RWPE1 (cell line): ENCODE results near the gene PARD6B.

Source experiments
- CTCF ChIA-PET: fragments of 350-600 bp; sonication (Branson Sonifier 250); formaldehyde crosslinking; extraction: SDS; loops from one replicate; lab custom pipeline; 2021; lab: Yijun Ruan, JAX
- POLR2A ChIA-PET: fragments of 400-600 bp; formaldehyde crosslinking; extraction: SDS; loops from one replicate; lab custom pipeline; 2020; ENCODE audit warnings: antibody characterized with exemption; ENCODE audit not compliant: low non-redundant PET; lab: Yijun Ruan, JAX
- DNase-seq: peaks from one replicate; pipeline ENCODE4 v3.0.0; 2012; ENCODE audit warnings: low spot score
- H3K27ac ChIP-seq: fragments of 450-650 bp; 2 replicates; pipeline ENCODE4 v1.5.1; 2017
- CTCF ChIP-seq: fragments of 450-650 bp; conservative IDR thresholded peaks from 2 replicates; pipeline ENCODE4 v1.5.1; 2017; ENCODE audit warnings: low read depth, mild to moderate bottlenecking

Gene PARD6B

DNA sequence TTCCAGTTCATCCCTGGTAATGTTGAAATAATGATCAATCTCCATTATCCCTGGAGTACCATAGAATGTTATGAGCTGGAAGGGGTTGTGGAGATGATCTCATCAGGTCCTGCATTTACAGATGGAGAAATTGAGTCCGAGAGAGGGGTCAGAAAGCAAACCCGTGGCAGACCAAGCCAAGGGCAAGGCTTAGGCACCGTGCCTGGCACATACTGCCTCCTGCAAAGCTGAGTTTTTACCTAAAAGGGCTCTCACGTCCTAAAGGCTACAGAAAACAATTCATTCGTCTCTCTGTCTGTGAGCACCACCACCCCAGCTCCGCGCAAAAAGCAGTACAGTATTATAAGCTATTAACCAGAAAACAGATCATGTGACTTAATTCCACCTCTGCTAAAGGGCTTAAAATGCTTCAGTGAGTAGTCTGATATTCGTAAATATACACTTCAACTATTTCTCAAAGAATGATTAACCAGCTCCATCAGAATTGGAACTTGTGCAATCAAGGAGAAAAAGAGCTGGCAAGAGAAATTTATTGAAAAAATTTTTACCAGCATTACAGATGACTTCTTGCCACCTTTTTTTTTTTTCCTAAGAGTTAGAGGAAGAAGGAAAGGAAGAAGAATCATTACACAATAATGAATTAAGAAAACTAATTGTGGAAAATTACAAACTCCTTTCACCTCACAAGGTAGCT is 3.4 kb upstream of the PARD6B start:
- DNase-seq: no peak
- no peak for TF ChIP-seq CTCF

DNA sequence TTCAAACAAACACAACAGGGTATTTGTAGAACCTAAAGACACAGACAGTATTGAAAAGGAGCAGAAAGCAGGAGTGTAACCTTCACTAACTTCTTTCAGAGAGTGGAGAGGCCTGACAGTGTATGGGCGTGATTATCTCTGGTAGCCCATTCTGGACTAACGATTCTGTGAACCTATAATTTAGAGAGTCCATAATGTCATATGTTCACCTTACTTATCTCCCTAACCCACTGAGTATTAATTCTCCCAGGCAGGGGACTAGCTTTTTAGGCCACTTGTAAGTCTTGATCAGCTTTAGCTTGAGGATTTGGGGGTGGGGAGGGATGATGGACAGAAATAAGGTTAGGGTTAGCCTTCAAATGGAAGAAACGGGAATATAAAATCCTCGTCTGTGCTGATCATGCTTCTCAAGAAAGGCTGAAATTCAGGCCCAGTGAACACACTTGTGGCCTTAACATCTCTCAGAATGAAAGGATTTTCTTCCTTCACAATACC is 2.8 kb upstream of the PARD6B start:
- peak overlapping the region; percentile 70 for H3K27ac ChIP-seq
- ChIA-PET CTCF (interaction anchor here (0.5 to 1.2 kb wide), 2 partner anchors 17 to 22 kb away, joined by 3 to 8 read pairs; no protein-coding TSS in a partner anchor), POLR2A (interaction anchor here (0.5 kb wide), 1 partner anchor 56 kb away, joined by 3 read pairs; no protein-coding TSS in a partner anchor)
- no peak for DNase-seq
- TF ChIP-seq CTCF: no peak

More for the DNA sequence above, 3.4 kb upstream of the PARD6B start:
- ChIA-PET POLR2A (no interaction called here), CTCF (interaction anchor here (1.2 kb wide), 1 partner anchor 22 kb away, joined by 3 read pairs; no protein-coding TSS in a partner anchor)
- no peak overlapping the region for H3K27ac ChIP-seq

DNA sequence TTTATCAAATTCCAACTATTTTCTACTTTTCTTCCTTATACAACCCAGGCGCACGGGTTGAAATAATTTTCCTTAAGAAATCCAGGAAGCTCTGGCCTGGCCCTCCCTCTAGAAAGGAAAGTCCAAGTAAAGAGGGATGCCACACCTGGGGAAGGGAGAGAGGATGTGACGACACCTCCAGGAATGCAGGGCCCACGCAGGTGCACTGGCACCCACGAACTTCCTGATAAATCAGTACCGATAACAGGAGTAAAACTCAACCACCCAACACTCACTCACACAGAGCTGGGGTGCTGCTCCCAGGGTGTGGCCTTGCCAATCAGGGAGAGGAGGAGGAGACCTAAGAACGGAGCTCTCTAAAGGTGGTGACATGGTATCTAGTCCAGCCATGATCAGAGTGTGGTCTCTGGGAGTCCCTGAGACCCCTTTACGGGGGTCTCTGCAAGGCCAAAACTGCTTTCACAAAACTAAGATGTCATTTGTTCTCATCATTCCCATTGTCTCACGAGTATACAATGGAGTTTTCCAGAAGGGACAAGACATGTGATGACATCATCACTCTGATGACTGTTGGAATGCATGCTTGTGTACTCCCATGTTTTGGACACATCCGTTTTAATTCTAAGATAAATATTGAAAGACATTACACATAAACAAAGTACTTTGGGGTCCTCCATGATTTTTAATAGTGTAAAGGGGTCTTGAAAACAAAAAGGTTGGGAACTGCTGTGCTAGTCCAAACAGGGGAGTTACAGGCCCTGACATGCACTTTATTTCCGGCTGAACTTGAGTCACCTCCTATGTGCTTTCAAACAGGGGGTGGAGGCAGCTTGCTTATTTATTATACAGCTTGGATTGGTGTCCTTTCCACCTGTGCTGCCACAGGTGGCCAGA is 2.2 kb upstream of the PARD6B start:
- TF ChIP-seq CTCF: no peak
- peak overlapping the region; percentile 79 for H3K27ac ChIP-seq
- POLR2A ChIA-PET: interaction anchor here (0.5 to 0.7 kb wide), 3 partner anchors 11 to 580 kb away, joined by 3 to 5 read pairs (median 4); no protein-coding TSS in a partner anchor
- CTCF ChIA-PET: interaction anchor here (0.5 to 1.5 kb wide), 4 partner anchors 16 to 219 kb away, joined by 3 to 8 read pairs (median 4); no protein-coding TSS in a partner anchor
- peak; percentile 95 for DNase-seq

DNA sequence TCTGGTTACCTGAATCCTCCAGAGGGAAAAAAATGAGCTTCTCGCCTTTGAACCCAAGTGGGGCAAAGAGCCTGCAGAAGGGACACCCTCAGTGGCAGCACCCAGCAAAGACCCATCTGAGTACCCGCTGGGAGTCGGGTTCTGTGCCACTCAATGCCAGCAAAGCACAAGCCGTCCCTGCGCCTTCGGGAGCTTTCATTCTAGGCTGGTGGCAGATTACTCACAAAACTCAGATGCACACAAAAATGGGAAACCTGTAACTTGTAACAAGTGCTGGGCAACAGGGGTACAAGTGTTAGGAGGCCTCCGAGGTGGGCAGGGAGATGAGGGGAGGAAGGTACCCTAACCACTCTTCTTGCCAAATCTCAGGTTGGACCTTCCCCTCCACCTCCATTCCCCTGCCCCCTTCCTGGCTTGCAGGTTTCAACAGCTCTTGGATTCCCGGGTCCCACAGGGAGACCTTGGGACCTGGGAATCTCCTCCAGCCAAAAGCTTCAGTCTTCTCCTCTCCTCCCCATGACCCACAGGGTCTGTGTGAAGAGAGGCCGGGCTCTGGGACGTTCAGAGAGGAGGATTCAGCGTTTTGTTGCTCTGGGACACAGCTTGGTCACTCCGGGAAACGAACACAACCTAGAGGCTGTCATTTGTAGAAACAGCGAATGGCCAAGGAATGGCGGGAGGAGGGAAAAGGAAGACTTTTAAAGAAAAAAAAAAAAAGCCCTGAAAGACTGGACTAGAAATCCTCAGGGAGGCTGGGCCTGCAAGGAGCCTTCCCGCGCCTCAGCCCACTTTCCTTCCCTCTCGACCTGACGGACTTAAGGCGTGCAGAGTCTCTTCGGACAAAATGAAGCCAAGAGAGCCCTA is 1.2 kb upstream of the PARD6B start:
- peak overlapping the region; percentile 79 for H3K27ac ChIP-seq
- ChIA-PET POLR2A (interaction anchor here (0.6 to 0.7 kb wide), 3 partner anchors 11 to 179 kb away, joined by 3 to 4 read pairs (median 4); no protein-coding TSS in a partner anchor), CTCF (interaction anchor here (0.6 to 1.5 kb wide), 5 partner anchors 19 to 528 kb away, joined by 3 to 5 read pairs (median 3); no protein-coding TSS in a partner anchor)
- no peak for TF ChIP-seq CTCF
- peak; percentile 34 for DNase-seq

- POLR2A ChIA-PET: interaction anchor here (0.6 to 0.7 kb wide), 2 partner anchors 11 to 178 kb away, joined by 3 to 4 read pairs; no protein-coding TSS in a partner anchor
- no peak for DNase-seq
- CTCF ChIA-PET: interaction anchor here (0.6 to 1.5 kb wide), 3 partner anchors 26 to 528 kb away, joined by 3 to 5 read pairs (median 3); no protein-coding TSS in a partner anchor
- no peak for TF ChIP-seq CTCF
- H3K27ac ChIP-seq: peak overlapping the region; percentile 79
These were observed 670 bp upstream of the PARD6B start for GRCh38 chr20:50730765-50731054.
